ENCODE measurements around the gene MFAP3L.
"Not testable (repeated sequence)": the region's sequence is repeated elsewhere in the genome, so short reads cannot be mapped to it uniquely, and the experiment has no call there.

The MFAP3L gene

GRCh38 chr4:170026253-170027021 lies at the start of gene MFAP3L:
Gene MFAP3L (minus strand): TSS chr4:170026395. CDS start chr4:170005877, 20,518 bp downstream.
- DNase-seq (ENCODE audit: low read depth in 2 of 3, low spot score in 1 of 3): peak; percentile 63 to 80 (median 66)

GRCh38 chr4:170071196-170071595 lies 45.0 kb upstream of the MFAP3L start:
- no peak for DNase-seq (ENCODE audit: low read depth in 2 of 3, low spot score in 1 of 3)

GRCh38 chr4:170068438-170069128 lies 42.4 kb upstream of the MFAP3L start:
- no peak for DNase-seq (ENCODE audit: low read depth in 2 of 3, low spot score in 1 of 3)

- no peak for DNase-seq (ENCODE audit: low read depth in 2 of 3, low spot score in 1 of 3)
These were observed 33.2 kb upstream of the MFAP3L start for GRCh38 chr4:170059421-170059820.

GRCh38 chr4:170058826-170059225 lies 32.6 kb upstream of the MFAP3L start:
- no peak for DNase-seq (ENCODE audit: low read depth in 2 of 3, low spot score in 1 of 3)

GRCh38 chr4:170057866-170058265 lies 31.7 kb upstream of the MFAP3L start:
- no peak for DNase-seq (ENCODE audit: low read depth in 2 of 3, low spot score in 1 of 3)

- no peak for DNase-seq (ENCODE audit: low read depth in 2 of 3, low spot score in 1 of 3)
These were observed 26.7 kb upstream of the MFAP3L start for GRCh38 chr4:170052919-170053318.

- no peak for DNase-seq (ENCODE audit: low read depth in 2 of 3, low spot score in 1 of 3)
These were observed 25.2 kb upstream of the MFAP3L start for GRCh38 chr4:170051402-170051801.

GRCh38 chr4:170049766-170050165 lies 23.6 kb upstream of the MFAP3L start:
- no peak for DNase-seq (ENCODE audit: low read depth in 2 of 3, low spot score in 1 of 3)

- peak in 2 of 3 donors; percentile 29 to 47 for DNase-seq (ENCODE audit: low read depth in 2 of 3, low spot score in 1 of 3)
These were observed 21.7 kb upstream of the MFAP3L start for GRCh38 chr4:170047771-170048354.

GRCh38 chr4:170046156-170046555 lies 20.0 kb upstream of the MFAP3L start:
- DNase-seq (ENCODE audit: low read depth in 2 of 3, low spot score in 1 of 3): not testable (repeated sequence)

- no peak for DNase-seq (ENCODE audit: low read depth in 2 of 3, low spot score in 1 of 3)
These were observed 14.0 kb upstream of the MFAP3L start for GRCh38 chr4:170040031-170040680.

GRCh38 chr4:170038769-170039168 lies 12.6 kb upstream of the MFAP3L start:
- no peak for DNase-seq (ENCODE audit: low read depth in 2 of 3, low spot score in 1 of 3)

- no peak for DNase-seq (ENCODE audit: low read depth in 2 of 3, low spot score in 1 of 3)
These were observed 12.0 kb upstream of the MFAP3L start for GRCh38 chr4:170038232-170038631.

- DNase-seq (ENCODE audit: low read depth in 2 of 3, low spot score in 1 of 3): no peak
These were observed 11.3 kb upstream of the MFAP3L start for GRCh38 chr4:170037481-170037880.

GRCh38 chr4:170035845-170036244 lies 9.7 kb upstream of the MFAP3L start:
- no peak for DNase-seq (ENCODE audit: low read depth in 2 of 3, low spot score in 1 of 3)

- no peak for DNase-seq (ENCODE audit: low read depth in 2 of 3, low spot score in 1 of 3)
These were observed 9.0 kb upstream of the MFAP3L start for GRCh38 chr4:170035231-170035630.

- DNase-seq (ENCODE audit: low read depth in 2 of 3, low spot score in 1 of 3): no peak
These were observed 7.8 kb upstream of the MFAP3L start for GRCh38 chr4:170033999-170034398.

GRCh38 chr4:170030121-170030520 lies 3.9 kb upstream of the MFAP3L start:
- DNase-seq (ENCODE audit: low read depth in 2 of 3, low spot score in 1 of 3): no peak

- peak; percentile 84 to 92 (median 89) for DNase-seq (ENCODE audit: low read depth in 2 of 3, low spot score in 1 of 3)
These were observed 1.1 kb upstream of the MFAP3L start for GRCh38 chr4:170027181-170027829.

Measured in stimulated activated CD4-positive, alpha-beta T cell treated with anti-CD3 and anti-CD28 coated beads, Interleukin-12 subunit alpha, Interleukin-12 subunit beta, amount 100 ng/mL, for 48 hours (primary cell).